ENCODE results near the gene CFDP1.

DNA sequence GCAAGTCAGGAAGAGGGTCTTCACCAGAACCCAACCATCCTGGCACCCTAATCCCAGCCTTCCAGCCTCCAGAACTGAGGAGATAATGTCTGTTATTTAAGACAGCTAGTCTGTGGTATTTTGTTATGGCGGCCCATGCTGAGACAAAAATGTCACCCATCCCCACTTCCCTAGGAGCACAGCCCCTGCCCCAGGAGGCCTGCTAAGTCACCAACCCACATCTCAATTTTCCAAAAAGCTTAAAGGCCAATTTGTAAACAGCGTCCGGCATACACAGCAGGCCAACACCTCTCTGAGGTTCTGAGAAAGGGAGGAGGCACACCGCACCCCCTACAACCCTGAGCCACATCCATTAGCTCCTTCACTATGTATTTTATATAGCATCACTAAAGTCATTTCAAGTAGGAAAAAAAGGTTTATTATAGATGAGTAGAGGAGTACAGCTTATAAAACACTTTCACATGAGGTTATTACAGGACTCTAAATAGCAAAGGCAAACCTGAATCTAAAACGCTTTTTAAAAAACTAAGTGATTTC is 24.2 kb upstream of the CFDP1 start:
- TF ChIP-seq, protein P1, sequence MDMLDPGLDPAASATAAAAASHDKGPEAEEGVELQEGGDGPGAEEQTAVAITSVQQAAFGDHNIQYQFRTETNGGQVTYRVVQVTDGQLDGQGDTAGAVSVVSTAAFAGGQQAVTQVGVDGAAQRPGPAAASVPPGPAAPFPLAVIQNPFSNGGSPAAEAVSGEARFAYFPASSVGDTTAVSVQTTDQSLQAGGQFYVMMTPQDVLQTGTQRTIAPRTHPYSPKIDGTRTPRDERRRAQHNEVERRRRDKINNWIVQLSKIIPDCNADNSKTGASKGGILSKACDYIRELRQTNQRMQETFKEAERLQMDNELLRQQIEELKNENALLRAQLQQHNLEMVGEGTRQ (IDR thresholded peaks at IDR 0.05) = no peak
- no peak for TF ChIP-seq ZSCAN20 (CRISPR knock-in tag; IDR thresholded peaks at IDR 0.05)
- no peak for TF ChIP-seq MYC (IDR thresholded peaks at IDR 0.05; ENCODE audit: borderline replicate concordance, low read length)
- TF ChIP-seq, protein P2, sequence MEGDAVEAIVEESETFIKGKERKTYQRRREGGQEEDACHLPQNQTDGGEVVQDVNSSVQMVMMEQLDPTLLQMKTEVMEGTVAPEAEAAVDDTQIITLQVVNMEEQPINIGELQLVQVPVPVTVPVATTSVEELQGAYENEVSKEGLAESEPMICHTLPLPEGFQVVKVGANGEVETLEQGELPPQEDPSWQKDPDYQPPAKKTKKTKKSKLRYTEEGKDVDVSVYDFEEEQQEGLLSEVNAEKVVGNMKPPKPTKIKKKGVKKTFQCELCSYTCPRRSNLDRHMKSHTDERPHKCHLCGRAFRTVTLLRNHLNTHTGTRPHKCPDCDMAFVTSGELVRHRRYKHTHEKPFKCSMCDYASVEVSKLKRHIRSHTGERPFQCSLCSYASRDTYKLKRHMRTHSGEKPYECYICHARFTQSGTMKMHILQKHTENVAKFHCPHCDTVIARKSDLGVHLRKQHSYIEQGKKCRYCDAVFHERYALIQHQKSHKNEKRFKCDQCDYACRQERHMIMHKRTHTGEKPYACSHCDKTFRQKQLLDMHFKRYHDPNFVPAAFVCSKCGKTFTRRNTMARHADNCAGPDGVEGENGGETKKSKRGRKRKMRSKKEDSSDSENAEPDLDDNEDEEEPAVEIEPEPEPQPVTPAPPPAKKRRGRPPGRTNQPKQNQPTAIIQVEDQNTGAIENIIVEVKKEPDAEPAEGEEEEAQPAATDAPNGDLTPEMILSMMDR (IDR thresholded peaks at IDR 0.05) = no peak
- TF ChIP-seq, protein P3, sequence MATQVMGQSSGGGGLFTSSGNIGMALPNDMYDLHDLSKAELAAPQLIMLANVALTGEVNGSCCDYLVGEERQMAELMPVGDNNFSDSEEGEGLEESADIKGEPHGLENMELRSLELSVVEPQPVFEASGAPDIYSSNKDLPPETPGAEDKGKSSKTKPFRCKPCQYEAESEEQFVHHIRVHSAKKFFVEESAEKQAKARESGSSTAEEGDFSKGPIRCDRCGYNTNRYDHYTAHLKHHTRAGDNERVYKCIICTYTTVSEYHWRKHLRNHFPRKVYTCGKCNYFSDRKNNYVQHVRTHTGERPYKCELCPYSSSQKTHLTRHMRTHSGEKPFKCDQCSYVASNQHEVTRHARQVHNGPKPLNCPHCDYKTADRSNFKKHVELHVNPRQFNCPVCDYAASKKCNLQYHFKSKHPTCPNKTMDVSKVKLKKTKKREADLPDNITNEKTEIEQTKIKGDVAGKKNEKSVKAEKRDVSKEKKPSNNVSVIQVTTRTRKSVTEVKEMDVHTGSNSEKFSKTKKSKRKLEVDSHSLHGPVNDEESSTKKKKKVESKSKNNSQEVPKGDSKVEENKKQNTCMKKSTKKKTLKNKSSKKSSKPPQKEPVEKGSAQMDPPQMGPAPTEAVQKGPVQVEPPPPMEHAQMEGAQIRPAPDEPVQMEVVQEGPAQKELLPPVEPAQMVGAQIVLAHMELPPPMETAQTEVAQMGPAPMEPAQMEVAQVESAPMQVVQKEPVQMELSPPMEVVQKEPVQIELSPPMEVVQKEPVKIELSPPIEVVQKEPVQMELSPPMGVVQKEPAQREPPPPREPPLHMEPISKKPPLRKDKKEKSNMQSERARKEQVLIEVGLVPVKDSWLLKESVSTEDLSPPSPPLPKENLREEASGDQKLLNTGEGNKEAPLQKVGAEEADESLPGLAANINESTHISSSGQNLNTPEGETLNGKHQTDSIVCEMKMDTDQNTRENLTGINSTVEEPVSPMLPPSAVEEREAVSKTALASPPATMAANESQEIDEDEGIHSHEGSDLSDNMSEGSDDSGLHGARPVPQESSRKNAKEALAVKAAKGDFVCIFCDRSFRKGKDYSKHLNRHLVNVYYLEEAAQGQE (IDR thresholded peaks at IDR 0.05) = no peak
- TF ChIP-seq, protein P4, sequence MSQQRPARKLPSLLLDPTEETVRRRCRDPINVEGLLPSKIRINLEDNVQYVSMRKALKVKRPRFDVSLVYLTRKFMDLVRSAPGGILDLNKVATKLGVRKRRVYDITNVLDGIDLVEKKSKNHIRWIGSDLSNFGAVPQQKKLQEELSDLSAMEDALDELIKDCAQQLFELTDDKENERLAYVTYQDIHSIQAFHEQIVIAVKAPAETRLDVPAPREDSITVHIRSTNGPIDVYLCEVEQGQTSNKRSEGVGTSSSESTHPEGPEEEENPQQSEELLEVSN (IDR thresholded peaks at IDR 0.05; ENCODE audit: borderline replicate concordance, low read depth) = no peak
- TF ChIP-seq POLR2A (IDR thresholded peaks at IDR 0.05; ENCODE audit: low read length) = no peak
- TF ChIP-seq RFX5 (IDR thresholded peaks at IDR 0.05) = no peak
- no peak for TF ChIP-seq HDAC2 (IDR thresholded peaks at IDR 0.05)
- no peak for TF ChIP-seq KDM1A (IDR thresholded peaks at IDR 0.05; ENCODE audit: low read depth)
- no peak for TF ChIP-seq NPAS2 (CRISPR knock-in tag; IDR thresholded peaks at IDR 0.05; ENCODE audit: borderline replicate concordance)
